Mammary epithelial cell (primary cell): Measurements from ENCODE around the gene ABCA4.

Experiments
- EZH2 ChIP-seq: IDR thresholded peaks from 2 replicates; pipeline ENCODE4 v1.6.1; 2012; ENCODE audit warnings: low read length, inconsistent platforms, borderline replicate concordance
- TF ChIP-seq, protein P1 (sequence below), 2 donors: IDR thresholded peaks in 1 of 2; conservative IDR thresholded peaks in 1 of 2; 2 replicates each; pipeline ENCODE4 v1.5.1; 2011 to 2012; ENCODE audit warnings: inconsistent platforms in 2 of 2, low read length in 2 of 2, mild to moderate bottlenecking in 2 of 2, control low read depth in 1 of 2, low read depth in 1 of 2; ENCODE audit not compliant: insufficient read depth in 1 of 2; ENCODE audit errors: extremely low read depth in 1 of 2

DNA sequence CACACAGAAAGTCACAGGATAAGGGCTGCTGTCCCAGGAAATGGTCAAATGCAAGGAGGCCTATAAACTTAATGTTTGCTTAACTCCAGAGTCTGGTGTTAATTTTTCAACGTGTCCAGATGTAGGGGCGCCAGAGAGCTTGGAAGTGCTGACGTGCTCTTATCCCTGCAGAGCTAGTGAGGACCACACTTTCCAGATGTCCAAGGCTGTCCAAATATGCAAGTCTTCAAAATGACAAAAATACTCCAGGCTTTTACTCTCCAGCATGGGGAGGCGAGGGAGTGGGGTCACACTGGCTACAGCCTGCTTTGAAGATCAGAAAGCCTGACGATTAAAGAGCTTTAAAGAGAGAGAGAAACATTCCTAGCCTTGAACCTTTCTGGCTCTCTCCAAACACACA lies 57.6 kb downstream of the ABCA4 start:
- TF ChIP-seq, protein P1, sequence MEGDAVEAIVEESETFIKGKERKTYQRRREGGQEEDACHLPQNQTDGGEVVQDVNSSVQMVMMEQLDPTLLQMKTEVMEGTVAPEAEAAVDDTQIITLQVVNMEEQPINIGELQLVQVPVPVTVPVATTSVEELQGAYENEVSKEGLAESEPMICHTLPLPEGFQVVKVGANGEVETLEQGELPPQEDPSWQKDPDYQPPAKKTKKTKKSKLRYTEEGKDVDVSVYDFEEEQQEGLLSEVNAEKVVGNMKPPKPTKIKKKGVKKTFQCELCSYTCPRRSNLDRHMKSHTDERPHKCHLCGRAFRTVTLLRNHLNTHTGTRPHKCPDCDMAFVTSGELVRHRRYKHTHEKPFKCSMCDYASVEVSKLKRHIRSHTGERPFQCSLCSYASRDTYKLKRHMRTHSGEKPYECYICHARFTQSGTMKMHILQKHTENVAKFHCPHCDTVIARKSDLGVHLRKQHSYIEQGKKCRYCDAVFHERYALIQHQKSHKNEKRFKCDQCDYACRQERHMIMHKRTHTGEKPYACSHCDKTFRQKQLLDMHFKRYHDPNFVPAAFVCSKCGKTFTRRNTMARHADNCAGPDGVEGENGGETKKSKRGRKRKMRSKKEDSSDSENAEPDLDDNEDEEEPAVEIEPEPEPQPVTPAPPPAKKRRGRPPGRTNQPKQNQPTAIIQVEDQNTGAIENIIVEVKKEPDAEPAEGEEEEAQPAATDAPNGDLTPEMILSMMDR (conservative IDR thresholded peaks at IDR 0.05 in 1 of 2, IDR thresholded peaks at IDR 0.05 in 1 of 2; ENCODE audit: extremely low read depth in 1 of 2, insufficient read depth in 1 of 2, low read depth in 1 of 2, low read length in 2 of 2), result peak; percentile 23 to 53
- TF ChIP-seq EZH2, result no peak
